GM21447 (cell line): Measurements from ENCODE around the gene SPDYE4.
"Not testable (repeated sequence)": the region's sequence is repeated elsewhere in the genome, so short reads cannot be mapped to it uniquely, and the experiment has no call there.

Experiments
- ATAC-seq: cut with Tn5 transposase; IDR thresholded peaks from one replicate; pipeline ENCODE4 v1.9.1; 2021; ENCODE audit not compliant: unreplicated experiment

SPDYE4 gene, protein sequence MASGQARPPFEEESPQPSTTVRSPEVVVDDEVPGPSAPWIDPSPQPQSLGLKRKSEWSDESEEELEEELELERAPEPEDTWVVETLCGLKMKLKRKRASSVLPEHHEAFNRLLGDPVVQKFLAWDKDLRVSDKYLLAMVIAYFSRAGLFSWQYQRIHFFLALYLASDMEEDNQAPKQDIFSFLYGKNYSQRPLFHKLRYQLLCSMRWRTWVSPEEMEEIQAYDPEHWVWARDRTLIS

GRCh38 chr17:8758137-8758596 is at the start of gene SPDYE4:
TSS of gene SPDYE4 (minus strand) at chr17:8758546. CDS start at chr17:8758382, 164 bp downstream.
- no peak for ATAC-seq

DNA sequence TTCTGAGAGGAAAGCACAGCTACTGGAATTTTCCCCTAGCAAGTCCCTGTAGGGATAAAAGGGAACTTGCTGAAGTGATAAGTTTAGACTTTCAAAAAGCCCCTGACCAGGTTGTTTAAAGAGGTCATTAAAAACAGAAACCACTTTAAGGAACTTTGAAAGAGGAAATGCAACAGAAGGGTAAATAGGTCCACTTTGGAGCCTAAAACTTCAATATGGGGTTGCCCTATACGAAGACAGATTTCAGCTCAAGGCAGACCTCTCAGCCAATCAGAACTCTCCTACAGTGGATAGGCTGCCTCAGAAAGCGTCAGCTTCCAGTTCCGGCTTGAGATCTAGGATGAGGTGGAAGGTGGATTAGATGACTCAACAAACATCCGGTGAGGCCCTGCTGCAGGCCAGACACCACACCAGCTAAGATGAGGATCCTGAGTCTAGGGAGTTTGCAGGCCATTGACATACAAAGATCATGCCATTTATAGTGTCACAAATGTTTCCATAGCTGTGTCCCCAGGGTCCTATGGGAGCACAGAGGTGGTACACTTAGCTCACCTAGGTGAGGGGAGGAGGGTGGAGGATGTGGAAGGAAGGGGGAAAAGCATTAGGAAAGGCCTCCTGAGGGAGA is 48.7 kb upstream of the SPDYE4 start:
- peak; percentile 89 for ATAC-seq

- no peak for ATAC-seq
Measured at GRCh38 chr17:8806253-8806925, 48.0 kb upstream of the SPDYE4 start.

DNA sequence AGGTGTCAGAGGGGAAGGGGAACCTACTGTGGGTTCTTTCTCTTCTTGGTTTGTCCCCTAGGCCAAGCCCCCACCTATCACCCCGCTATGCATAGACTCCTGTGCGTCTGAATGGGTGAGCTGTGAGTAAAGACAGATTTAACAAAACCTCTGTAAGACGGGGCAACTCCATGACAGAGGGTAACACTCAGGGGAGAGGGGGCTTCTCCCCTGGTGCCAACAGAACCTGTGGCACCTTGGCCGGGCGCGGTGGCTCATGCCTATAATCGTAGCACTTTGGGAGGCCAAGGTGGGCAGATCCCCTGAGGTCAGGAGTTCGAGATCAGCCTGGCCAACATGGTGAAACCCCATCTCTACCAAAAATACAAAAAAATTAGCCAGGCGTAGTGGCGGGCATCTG is 47.0 kb upstream of the SPDYE4 start:
- not testable (repeated sequence) for ATAC-seq

GRCh38 chr17:8803531-8804420 is 45.4 kb upstream of the SPDYE4 start:
- no peak for ATAC-seq

DNA sequence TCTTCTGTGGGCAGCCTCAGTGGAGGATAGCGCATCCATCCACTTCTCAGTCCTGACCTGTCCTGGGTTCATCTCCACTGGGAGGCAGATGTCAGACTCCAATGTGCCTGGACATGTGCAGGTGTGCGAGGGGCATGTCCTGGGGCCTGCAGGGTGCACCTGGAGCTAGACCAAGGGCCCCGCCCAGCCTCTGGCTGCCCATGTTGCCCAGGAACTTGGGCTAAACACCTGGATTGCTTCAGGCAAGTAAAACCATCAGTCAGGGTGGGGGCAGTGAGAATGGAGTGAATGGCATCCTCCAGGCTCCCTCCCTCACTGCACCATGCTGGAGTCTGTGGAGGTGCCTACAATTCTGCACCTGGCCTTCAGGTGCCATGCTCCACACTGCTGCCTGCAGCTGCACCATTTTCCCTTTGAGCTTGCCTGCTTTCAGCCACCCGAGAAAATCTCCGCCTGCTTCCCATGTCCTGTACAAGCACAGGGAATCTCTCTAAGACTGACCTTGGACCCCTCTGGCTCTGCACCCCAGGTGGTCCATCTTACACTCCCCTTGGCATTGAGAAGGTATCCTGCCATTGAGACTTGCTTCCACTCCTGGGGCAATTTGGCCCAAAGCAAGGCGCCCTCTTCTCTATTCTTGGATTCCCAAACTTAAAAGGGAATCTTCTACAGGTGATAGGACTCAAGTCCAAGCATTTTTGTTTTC is 42.9 kb upstream of the SPDYE4 start:
- ATAC-seq: no peak

DNA sequence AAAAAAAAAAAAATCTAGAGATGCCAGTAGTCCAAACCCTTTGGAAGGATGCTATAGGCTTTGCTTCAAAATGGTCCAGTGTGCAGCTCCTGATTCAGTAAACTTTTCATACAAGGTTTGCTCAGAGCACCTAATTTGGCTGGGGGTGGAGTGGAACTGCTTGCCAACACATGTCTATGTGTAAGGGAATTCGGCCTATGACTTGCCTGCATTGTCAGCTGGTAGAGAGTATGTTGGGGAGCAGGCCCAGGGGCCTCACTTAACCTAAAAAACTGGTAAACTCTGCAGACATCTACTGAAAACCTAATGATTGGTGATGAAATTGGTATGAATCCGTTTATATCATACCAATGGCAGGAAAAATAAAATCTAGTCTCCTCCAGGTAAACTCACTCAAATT is 42.3 kb upstream of the SPDYE4 start:
- no peak for ATAC-seq

DNA sequence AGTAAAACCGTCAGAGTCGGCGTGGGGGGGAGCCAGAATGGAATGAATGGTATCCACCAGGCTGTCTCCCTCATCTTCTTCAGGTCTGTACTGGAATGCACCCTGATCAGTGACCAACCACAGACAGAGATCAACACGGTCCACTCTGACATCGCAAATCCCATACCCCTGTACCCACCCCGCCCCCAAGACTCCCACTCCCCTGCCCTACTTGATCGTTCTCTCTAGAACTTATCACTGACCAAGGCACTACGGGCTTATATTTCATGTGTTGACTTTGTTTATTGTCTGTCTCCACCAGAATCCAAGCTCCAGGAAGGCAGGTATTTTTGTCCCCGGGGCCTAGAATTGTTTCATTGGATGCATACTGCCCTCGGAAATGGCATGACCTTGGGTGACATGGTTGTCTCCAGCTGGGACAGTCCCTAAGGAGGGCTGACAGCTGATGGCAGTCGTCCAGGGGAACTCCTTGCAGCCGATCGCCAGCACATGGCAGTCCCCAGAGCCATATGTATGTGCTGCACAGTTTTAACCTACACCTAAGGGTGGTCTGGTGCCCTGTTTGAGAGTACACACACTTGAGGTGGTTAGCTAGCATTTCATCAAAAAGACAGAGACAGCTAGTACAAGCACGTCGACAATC is 41.3 kb upstream of the SPDYE4 start:
- no peak for ATAC-seq

DNA sequence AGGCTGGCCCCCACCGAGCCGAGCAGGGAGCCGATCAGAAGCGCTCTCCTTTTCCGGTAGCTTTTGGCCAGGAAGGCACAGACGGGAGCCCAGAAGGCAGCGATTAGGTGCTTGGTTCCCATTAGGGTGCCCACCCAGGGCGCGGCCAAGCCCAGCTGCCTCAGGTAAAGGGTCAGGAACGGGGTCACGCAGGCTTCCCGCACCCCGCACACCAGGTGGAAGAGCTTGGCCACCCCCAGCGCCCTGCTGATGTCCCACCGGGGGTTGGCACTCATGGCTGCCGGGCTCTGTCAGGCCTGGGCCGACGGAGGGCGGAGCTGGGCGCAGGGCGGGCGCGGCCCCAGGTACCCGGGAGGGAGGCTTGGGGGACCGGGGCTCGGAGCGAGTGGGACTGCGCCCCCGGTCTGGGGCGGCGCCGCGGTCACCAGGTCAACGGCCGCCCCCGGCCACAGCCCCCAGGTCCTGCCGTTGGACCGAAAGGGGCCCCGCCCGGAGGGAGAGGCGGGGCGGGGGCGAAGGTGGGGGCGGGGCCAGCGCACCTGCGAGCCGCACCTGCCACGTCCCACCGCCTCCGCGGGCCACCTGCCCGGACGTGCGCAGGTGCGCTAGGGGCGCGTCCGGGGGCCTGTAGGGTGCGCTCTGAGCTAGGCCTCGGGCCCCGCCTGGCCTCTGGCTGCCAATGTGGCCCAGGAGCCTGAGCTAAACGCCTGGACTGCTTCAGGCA is 40.7 kb upstream of the SPDYE4 start, which contains the start of gene MFSD6L:
TSS of gene MFSD6L (minus strand) at position 520 of the 724 bp plus-strand sequence. CDS start at position 275, 245 bp downstream.
- no peak for ATAC-seq

- ATAC-seq: no peak
Measured at GRCh38 chr17:8798176-8798845, 40.0 kb upstream of the SPDYE4 start.

DNA sequence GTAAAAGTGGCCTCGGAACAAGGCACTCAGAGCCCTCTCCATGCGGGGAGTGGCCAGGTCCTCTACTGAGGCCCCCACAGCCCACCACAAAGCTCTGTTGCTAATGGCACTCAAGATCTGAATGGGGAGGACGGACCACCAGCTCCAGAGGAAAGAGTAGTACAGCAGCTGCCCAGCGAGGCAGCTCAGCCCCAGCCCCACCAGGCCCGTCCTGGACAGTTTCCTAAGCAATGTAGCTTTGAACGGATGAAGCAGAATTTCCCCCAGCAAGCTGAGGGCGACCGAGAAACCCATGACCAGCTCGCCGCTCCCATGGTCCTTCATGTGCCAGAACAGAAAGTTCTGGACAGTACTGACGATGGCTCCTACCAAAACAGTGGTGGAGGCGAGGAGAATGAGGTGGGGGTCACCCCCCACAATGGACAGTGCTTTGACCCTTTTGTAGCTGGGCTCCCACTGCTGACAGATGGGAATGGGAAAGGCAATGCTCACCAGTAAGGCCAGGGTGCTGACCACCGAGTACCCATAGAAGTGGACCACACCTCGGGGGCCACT is 39.4 kb upstream of the SPDYE4 start:
- ATAC-seq: no peak

- no peak for ATAC-seq
Measured at GRCh38 chr17:8794636-8795035, 36.3 kb upstream of the SPDYE4 start.

GRCh38 chr17:8793649-8794048 is 35.3 kb upstream of the SPDYE4 start:
- no peak for ATAC-seq

GRCh38 chr17:8792646-8793045 is 34.3 kb upstream of the SPDYE4 start:
- no peak for ATAC-seq

DNA sequence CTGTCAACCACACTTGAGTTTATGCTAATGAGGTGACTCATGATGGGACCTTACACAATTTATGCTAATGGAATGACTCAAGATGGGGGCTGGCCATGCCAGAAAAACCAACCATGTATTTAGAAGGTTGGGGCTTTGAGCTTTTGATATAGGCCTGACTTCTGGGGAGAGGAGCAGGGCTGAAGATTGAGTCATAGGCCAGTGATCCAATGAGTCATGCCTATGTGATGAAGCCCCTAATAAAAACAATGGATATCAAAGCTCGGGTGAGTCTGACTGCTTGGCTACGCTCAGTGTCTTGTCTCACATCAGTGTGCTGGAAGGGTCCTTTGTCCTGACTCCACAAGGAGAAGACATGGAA is 33.5 kb upstream of the SPDYE4 start:
- no peak for ATAC-seq

DNA sequence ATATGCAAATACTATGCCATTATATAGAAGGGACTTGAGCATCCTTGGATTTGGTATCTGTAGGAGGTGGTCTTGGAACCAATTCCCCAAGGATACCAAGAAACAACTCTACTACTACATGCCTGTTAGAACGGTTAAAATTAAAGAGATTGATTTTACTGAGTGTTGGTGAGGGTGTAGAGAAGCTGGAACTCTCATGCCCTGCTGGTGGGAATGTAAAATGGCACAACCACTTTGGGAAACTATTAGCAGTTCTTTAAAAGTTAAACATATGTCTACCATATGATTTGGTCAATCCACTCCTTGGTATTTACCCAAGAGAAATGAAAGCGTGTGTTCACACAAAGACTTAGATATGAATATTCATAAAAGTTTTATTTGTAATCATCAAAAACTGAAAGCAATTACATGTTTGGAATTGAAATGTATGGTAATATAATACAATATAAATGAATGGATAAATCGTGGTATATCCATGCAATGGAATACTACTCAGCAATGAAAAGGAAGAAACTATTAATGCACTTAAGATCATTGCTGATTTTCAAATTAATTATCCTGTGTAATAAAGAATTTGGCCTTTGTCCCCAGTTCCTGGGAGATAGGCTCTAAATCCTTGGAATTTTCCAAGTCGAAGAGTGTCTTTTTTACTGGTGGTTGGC is 33.0 kb upstream of the SPDYE4 start:
- ATAC-seq: no peak

DNA sequence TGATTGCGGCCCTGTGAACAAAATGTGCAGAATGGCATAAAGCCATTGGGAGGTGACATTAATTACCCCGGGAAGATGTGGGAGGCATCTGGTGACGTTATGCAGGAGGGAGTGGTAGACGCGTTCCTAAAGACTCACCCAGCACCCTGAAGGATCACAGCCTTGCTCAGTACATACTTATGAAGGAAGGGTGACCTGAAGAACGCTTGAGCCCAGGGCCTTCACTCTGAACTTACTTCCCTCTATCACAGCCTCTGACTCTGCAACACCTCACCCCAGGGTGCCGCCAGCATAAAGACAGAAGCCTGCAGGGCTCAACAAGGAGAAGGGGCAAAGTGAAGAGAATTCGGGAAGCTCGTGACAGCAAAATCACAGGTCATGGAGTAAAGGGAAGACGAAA is 31.4 kb upstream of the SPDYE4 start:
- ATAC-seq: no peak

DNA sequence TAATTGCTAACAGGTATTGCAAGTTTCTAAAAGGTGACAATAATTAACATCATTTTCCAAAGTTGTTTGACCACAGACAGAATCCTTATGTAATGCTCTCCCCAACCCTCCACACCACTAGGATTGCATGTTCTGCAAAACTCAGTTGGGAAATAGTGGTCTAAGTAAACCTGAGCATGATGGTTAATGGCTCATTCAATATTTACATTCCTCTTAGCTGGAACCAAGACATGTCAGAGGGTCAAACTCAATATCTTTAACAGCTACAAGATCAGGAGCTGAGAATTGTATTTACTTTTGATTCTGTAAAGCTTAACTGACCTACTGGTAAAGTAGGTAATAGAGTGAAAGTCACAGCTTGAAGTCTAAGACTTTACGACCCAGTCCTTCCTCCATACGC is 30.7 kb upstream of the SPDYE4 start:
- ATAC-seq: no peak
